Mesothelial cell of epicardium (in vitro differentiated cells): ENCODE data around the gene PARD3B. TPM values are rescaled to one million over a fixed set of nuclear protein-coding genes. Genes with fewer than 3 reads are reported as not detected.

Experiments
- DNase-seq, 2 experiments: peaks; one replicate each; pipeline ENCODE4 v3.0.0; 2021; ENCODE audit warnings: low spot score in 2 of 2; ENCODE audit not compliant: unreplicated experiment in 2 of 2
- H3K27ac Mint-ChIP-seq: 2 replicates; pipeline ENCODE4 v1.8.0; 2021; ENCODE audit warnings: mixed read lengths
- H3K27me3 Mint-ChIP-seq: 2 replicates; pipeline ENCODE4 v1.8.0; 2021; ENCODE audit warnings: low read depth, mixed read lengths
- H3K36me3 Mint-ChIP-seq: 2 replicates; pipeline ENCODE4 v1.8.0; 2021; ENCODE audit warnings: mixed read lengths
- H3K4me1 Mint-ChIP-seq: 2 replicates; pipeline ENCODE4 v1.8.0; 2021; ENCODE audit warnings: mixed read lengths
- H3K4me3 Mint-ChIP-seq: 2 replicates; pipeline ENCODE4 v1.8.0; 2021; ENCODE audit warnings: mild to moderate bottlenecking, moderate library complexity, mixed read lengths
- H3K9me3 Mint-ChIP-seq: 2 replicates; pipeline ENCODE4 v1.8.0; 2021; ENCODE audit warnings: mixed read lengths
- total RNA-seq: library from RNA; stranded (reverse); gene quantifications from 3 replicates; pipeline ENCODE4 v1.2.1, GENCODE V29; 2021
- TF ChIP-seq, protein P1 (sequence below): fragments of 200-600 bp; sonication (generic); IDR thresholded peaks from one replicate; pipeline ENCODE4 v1.5.0; 2021; ENCODE audit warnings: antibody characterized with exemption; ENCODE audit not compliant: unreplicated experiment

PARD3B gene
- total RNA-seq, 1 donor from 2014 or later, result 23.4 TPM

DNA sequence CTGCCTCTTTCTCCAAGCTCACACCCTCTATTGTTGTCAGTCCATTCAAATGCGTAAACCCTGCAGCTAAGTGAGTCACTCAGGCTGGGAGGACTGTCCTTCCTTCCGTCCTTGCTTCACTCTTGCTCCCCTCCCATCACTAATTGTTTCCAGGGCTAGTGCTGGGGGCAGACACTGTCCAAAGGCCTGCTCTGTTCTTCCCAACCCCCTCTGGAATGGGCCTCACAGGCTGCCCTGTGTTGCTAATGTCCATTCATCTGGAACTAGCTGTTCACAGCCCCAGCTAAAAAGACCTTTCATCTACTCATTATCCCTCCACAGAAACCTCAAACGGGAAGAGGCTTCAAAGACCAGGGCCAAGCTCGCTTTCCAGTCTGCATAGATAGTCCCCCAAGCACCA is 1105.2 kb downstream of the PARD3B start:
- Mint-ChIP-seq H3K4me3 (no peak overlapping the region), H3K4me1 (peaks cover 2% of the 10 kb centered on the region), H3K9me3 (no peaks in the 10 kb centered on the region), H3K27me3 (no peaks in the 10 kb centered on the region), H3K36me3 (no peaks in the 10 kb centered on the region), H3K27ac (no peak overlapping the region)
- no peak for DNase-seq
- TF ChIP-seq, protein P1, sequence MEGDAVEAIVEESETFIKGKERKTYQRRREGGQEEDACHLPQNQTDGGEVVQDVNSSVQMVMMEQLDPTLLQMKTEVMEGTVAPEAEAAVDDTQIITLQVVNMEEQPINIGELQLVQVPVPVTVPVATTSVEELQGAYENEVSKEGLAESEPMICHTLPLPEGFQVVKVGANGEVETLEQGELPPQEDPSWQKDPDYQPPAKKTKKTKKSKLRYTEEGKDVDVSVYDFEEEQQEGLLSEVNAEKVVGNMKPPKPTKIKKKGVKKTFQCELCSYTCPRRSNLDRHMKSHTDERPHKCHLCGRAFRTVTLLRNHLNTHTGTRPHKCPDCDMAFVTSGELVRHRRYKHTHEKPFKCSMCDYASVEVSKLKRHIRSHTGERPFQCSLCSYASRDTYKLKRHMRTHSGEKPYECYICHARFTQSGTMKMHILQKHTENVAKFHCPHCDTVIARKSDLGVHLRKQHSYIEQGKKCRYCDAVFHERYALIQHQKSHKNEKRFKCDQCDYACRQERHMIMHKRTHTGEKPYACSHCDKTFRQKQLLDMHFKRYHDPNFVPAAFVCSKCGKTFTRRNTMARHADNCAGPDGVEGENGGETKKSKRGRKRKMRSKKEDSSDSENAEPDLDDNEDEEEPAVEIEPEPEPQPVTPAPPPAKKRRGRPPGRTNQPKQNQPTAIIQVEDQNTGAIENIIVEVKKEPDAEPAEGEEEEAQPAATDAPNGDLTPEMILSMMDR, result no peak

DNA sequence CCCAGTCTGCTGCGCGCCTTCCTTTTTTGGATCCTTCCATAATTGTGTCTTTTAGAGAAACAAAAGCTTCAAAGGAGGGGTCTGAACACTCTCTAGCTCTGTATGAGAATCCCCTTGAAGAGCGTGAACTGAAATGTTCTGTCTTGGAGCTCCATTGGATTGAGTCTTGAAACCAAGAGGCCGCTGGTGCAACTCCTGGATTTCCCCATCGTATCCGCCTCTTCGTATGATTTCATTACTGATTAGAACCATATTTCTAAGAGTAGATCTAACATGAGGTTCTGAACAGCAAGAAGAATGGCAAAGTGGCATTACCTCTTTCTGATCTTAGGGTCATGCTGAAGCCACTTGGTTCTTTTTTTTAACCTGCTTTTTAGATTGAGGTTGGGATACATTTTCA is 1105.7 kb downstream of the PARD3B start:
- TF ChIP-seq, protein P1, result no peak
- H3K36me3 Mint-ChIP-seq, result no peaks in the 10 kb centered on the region
- DNase-seq, result no peak
- no peak overlapping the region for H3K4me3 Mint-ChIP-seq
- no peaks in the 10 kb centered on the region for H3K27me3 Mint-ChIP-seq
- H3K27ac Mint-ChIP-seq, result no peak overlapping the region
- peaks cover 4% of the 10 kb centered on the region for H3K4me1 Mint-ChIP-seq
- H3K9me3 Mint-ChIP-seq, result no peaks in the 10 kb centered on the region

DNA sequence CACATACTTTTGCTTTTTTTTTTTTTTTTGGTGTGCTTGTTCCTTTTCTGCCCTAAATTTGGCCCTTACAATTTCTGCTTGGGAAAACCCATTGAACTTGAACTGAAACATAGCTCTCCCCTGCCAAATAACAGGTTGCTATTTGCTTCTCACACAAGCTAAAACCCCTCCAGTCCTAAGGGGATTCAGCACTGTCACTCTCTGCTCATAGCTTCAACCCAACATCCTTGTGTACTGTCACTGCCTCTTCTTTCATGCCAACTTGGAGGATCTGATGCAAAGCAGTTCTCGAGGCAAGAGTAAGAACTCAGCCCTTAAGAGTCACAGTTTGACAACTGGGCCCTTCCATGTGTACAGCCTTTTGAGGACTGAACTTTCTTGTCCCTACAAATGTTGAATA is 1106.4 kb downstream of the PARD3B start:
- no peak overlapping the region for H3K4me3 Mint-ChIP-seq

DNA sequence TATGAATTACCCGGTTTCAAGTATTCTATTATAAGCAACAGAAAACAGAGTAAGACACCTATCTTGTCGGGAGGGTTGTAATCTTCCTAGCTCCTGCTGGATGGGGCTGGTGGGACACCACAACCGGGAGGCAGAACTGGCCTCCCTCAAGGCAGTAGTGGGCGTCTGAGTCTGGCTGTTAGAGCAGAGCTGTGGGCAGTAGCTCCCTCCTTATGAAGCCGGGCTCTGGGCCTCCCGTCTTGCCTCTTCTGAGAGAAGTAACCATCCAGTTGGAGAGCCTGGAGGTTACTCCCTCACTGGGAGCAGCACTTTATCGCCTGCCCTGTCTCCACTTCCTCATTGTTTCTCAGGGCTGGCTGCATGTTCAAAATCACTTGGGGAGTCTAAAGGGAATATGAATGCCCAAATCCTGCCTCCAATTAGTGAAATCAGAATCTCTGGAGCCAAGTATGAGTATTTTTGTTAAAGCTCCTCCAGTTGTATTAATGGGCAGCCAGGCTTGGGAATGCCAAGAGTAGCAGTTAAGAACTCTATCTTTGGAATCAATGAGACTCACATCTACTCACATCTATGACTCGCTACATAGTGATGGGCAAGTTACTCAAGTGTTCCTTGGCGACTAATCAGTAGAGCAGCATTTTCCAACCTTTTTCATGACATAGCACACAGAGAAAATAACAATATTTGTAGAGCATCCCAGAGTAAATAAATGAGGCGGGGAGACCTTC is 1109.8 kb downstream of the PARD3B start:
- no peaks in the 10 kb centered on the region for H3K36me3 Mint-ChIP-seq
- H3K27ac Mint-ChIP-seq, result no peak overlapping the region
- no peak overlapping the region for H3K4me3 Mint-ChIP-seq
- H3K27me3 Mint-ChIP-seq, result no peaks in the 10 kb centered on the region
- TF ChIP-seq, protein P1, result no peak
- peaks cover 10% of the 10 kb centered on the region for H3K4me1 Mint-ChIP-seq
- no peaks in the 10 kb centered on the region for H3K9me3 Mint-ChIP-seq
- no peak for DNase-seq

More for the DNA sequence above, 1106.4 kb downstream of the PARD3B start:
- DNase-seq, result no peak
- TF ChIP-seq, protein P1, result no peak
- H3K36me3 Mint-ChIP-seq, result no peaks in the 10 kb centered on the region
- H3K27ac Mint-ChIP-seq, result no peak overlapping the region
- H3K9me3 Mint-ChIP-seq, result no peaks in the 10 kb centered on the region
- peaks cover 10% of the 10 kb centered on the region for H3K4me1 Mint-ChIP-seq
- no peaks in the 10 kb centered on the region for H3K27me3 Mint-ChIP-seq

DNA sequence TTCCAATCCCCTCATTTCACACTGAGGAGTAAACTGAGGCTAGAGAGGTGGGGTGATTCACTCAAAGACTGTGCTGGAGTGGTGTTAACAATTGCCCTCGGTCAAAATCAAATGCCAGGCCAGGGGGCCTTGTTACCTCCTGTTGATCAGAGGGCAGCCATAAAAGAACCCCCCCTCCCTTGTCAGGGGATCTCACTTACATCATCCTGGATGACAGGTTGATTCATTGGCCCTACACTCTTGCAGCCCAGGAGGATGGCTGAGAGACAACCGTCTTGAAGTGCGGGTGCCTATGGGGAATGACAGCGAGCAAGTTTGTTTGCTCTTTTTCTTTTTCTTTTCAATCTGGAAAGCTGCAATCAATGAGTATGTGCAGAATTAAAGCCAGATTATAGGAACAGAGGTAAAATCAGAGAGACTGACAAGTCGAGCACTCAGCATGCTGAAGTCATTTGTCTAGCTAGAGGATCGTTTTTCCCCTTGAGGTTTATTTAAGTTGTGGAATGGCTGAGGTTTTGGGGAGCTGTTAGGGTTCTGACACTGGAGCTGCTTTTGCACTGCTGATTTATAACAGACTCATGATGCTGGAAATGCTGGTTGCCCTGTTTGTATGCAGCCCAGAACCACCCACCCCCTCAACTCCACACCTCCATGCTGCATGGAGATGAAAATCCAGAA is 1110.6 kb downstream of the PARD3B start:
- Mint-ChIP-seq H3K4me3 (no peak overlapping the region), H3K27ac (no peak overlapping the region), H3K4me1 (peaks cover 10% of the 10 kb centered on the region), H3K36me3 (no peaks in the 10 kb centered on the region), H3K27me3 (no peaks in the 10 kb centered on the region), H3K9me3 (no peaks in the 10 kb centered on the region)
- TF ChIP-seq, protein P1, result no peak
- no peak for DNase-seq
